Lower leg skin (tissue), 4 donors: ENCODE data around the gene FAM229A. TPM values are rescaled to one million over a fixed set of nuclear protein-coding genes. Genes with fewer than 3 reads are reported as not detected.

Source experiments
- DNase-seq, 2 donors: peaks; one replicate each; pipeline ENCODE4 v3.0.0-alpha.2; 2019; ENCODE audit warnings: low spot score in 2 of 2
- H3K4me3 ChIP-seq: fragments of 200-600 bp; sonication (generic); 2 replicates; pipeline ENCODE4 v1.5.1; 2017; ENCODE audit warnings: mild to moderate bottlenecking, low read depth; ENCODE audit not compliant: poor library complexity, severe bottlenecking
- POLR2A ChIP-seq, 2 donors: fragments of 450-650 bp; IDR thresholded peaks; one replicate each; pipeline ENCODE4 v1.6.1; 2016 to 2017; ENCODE audit warnings: antibody characterized with exemption in 2 of 2, mild to moderate bottlenecking in 1 of 2, moderate library complexity in 1 of 2
- WGBS, 2 donors: methylation state at CpG; one replicate each; pipeline ENCODE4 v1.1.5; 2018; 5-methylcytosine and 5-hydroxymethylcytosine counted together
- intact Hi-C: fragments of 100-400 bp; cut with DNase I; formaldehyde crosslinking; loops from one replicate; pipeline ENCODE4 v1.15.0; 2023; ENCODE audit warnings: low total_unique reads
- total RNA-seq, 4 donors: library from RNA; depleted of rRNA; stranded (reverse); fragments of >200 nt; gene quantifications; one replicate each; pipeline ENCODE4 v1.1.0, GENCODE V29; 2016
- TF ChIP-seq, protein P1 (sequence below), 3 donors: fragments of 450-650 bp; IDR thresholded peaks; one replicate each; pipeline ENCODE4 v1.5.1; 2016; ENCODE audit warnings: antibody characterized with exemption in 3 of 3, mild to moderate bottlenecking in 3 of 3, moderate library complexity in 2 of 3

FAM229A gene
- total RNA-seq, 4 donors from 2014 or later, result 7.2 to 20.1 (median 8.7) TPM

DNA sequence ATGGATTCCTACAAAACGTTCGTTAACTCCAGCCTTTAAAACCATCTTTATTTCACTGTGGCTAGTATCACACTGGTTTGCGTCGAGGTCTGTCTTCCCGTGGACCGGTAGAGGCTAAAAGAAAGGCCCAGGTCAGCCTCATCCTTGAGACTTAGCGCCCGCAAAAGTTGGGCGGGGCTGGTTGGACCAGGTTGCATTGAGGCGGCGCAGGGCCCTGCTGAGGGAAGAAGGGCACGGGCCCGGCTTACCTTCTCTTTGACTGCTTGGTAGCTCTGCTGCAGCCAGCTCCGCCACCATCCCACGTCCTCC lies 31.5 kb upstream of the FAM229A start:
- intact Hi-C loops, result no loop called here
- H3K4me3 ChIP-seq, result peak overlapping the region; percentile 86
- 1 to 3% methylated on average over 11 to 15 of the region's 15 CpGs for WGBS, 2 donors
- TF ChIP-seq POLR2A (IDR thresholded peaks at IDR 0.05), result no peak
- TF ChIP-seq, protein P1, sequence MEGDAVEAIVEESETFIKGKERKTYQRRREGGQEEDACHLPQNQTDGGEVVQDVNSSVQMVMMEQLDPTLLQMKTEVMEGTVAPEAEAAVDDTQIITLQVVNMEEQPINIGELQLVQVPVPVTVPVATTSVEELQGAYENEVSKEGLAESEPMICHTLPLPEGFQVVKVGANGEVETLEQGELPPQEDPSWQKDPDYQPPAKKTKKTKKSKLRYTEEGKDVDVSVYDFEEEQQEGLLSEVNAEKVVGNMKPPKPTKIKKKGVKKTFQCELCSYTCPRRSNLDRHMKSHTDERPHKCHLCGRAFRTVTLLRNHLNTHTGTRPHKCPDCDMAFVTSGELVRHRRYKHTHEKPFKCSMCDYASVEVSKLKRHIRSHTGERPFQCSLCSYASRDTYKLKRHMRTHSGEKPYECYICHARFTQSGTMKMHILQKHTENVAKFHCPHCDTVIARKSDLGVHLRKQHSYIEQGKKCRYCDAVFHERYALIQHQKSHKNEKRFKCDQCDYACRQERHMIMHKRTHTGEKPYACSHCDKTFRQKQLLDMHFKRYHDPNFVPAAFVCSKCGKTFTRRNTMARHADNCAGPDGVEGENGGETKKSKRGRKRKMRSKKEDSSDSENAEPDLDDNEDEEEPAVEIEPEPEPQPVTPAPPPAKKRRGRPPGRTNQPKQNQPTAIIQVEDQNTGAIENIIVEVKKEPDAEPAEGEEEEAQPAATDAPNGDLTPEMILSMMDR (IDR thresholded peaks at IDR 0.05), result no peak
- peak in 1 of 2 donors; percentile 54 for DNase-seq

GRCh38 chr1:32393136-32393535 lies 30.9 kb upstream of the FAM229A start:
- no peak overlapping the region for H3K4me3 ChIP-seq
- TF ChIP-seq, protein P1 (IDR thresholded peaks at IDR 0.05), result no peak
- no peak for TF ChIP-seq POLR2A (IDR thresholded peaks at IDR 0.05)
- intact Hi-C loops, result no loop called here
- WGBS, 2 donors, result 40 to 41% methylated on average over 1 of the region's 1 CpG
- DNase-seq, result no peak

DNA sequence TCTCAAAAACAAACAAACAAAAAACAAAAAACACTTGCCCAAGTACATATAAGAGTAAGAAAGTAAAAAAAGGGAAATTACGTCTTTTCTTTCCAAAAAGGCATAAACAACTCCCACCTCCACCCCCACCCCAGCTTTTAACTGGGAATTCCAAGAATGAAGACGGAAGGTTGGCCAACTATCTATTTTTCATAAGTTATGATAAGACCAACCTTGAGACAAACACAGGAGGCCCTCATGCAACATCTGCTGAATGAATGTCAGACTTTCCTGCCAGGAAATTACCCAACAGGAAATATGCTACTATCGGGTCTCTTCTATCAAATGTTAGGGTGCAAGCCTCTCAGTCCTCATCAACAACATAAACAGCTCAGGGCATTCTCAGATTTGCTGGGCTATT lies 30.0 kb upstream of the FAM229A start:
- WGBS, 2 donors, result 73 to 78% methylated on average over 3 of the region's 3 CpGs
- no peak overlapping the region for H3K4me3 ChIP-seq
- no peak for DNase-seq
- TF ChIP-seq, protein P1 (IDR thresholded peaks at IDR 0.05), result no peak
- no peak for TF ChIP-seq POLR2A (IDR thresholded peaks at IDR 0.05)
- intact Hi-C loops, result no loop called here

- intact Hi-C loops, result no loop called here
- no peak overlapping the region for H3K4me3 ChIP-seq
- DNase-seq, result no peak
- TF ChIP-seq POLR2A (IDR thresholded peaks at IDR 0.05), result no peak
- TF ChIP-seq, protein P1 (IDR thresholded peaks at IDR 0.05), result no peak
- WGBS, 2 donors, result 51 to 58% methylated on average over 8 of the region's 8 CpGs
Observed at GRCh38 chr1:32390904-32391870, 28.9 kb upstream of the FAM229A start.

DNA sequence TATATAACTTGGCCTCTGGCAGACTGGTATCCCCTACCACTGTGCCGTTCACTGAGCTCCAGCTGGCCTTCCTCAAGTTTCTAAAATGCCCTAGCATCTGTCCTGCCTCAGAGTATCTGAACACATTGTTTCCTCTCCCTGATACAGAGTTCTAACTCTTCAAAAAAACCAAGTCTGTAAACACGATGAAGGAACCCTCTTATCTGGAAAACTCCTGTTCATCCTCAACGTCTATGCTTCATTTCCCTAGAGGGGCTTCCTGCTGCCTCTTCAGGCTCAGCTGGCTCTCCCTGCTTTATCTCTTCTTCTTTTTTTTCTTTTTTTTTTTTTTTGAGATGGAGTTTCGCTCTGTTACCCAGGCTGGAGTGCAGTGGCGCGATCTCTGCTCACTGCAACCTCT lies 26.4 kb upstream of the FAM229A start:
- 86 to 89% methylated on average over 6 of the region's 6 CpGs for WGBS, 2 donors
- DNase-seq, result no peak
- intact Hi-C loops, result no loop called here

More for the DNA sequence above, 26.4 kb upstream of the FAM229A start:
- H3K4me3 ChIP-seq, result no peak overlapping the region
- TF ChIP-seq POLR2A (IDR thresholded peaks at IDR 0.05), result no peak
- TF ChIP-seq, protein P1 (IDR thresholded peaks at IDR 0.05), result no peak
